ENCODE data around the gene PLXNB3. TPM values are rescaled to one million over a fixed set of nuclear protein-coding genes. Genes with fewer than 3 reads are reported as not detected.

PLXNB3 gene
- total RNA-seq (2014; rRNA removed; shearing (Covaris generic)), result 33.5 and 40.3 TPM in 2 replicates

DNA sequence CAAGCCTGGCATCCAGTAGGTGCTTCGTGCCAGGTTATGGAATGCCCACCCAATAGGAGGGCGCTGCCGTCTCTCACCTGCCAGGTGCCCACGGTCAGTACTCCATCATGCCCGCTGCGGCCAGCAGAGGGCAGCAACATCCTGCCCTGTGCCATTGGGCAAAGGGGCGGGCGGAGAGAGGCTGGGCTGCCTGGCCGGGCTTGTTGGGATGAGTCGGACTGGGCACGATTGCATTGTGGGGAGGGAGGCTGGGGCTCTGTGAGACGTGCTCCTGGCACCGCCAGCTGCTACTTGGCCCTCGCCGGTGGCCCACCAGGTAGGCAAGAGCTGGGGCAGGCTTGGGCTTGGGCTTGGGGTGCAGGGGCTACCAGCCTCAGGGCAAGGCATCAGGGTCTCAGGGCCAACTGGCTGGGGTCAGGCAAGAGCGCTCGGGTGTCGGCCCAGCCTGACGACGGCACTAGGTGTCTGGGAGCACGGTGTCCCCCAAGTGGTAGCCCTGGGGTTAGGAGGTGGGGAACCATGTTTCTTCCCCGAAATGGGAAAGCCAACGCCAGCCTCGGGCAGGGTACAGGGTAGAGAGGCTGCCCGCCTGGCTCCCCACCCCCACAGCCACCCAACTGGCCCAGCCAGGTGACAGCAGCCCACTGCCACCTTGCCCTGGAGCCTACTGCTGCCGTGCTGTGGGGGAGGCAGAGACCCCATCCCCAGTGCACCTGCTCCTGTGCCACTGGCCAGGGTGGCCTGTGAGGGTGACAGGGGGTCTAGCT, at the start of gene PLXNB3:
TSS of gene PLXNB3 (plus strand) at position 261 of the 767 bp plus-strand sequence. CDS start 1,287 bp downstream, outside the sequence.

DNA sequence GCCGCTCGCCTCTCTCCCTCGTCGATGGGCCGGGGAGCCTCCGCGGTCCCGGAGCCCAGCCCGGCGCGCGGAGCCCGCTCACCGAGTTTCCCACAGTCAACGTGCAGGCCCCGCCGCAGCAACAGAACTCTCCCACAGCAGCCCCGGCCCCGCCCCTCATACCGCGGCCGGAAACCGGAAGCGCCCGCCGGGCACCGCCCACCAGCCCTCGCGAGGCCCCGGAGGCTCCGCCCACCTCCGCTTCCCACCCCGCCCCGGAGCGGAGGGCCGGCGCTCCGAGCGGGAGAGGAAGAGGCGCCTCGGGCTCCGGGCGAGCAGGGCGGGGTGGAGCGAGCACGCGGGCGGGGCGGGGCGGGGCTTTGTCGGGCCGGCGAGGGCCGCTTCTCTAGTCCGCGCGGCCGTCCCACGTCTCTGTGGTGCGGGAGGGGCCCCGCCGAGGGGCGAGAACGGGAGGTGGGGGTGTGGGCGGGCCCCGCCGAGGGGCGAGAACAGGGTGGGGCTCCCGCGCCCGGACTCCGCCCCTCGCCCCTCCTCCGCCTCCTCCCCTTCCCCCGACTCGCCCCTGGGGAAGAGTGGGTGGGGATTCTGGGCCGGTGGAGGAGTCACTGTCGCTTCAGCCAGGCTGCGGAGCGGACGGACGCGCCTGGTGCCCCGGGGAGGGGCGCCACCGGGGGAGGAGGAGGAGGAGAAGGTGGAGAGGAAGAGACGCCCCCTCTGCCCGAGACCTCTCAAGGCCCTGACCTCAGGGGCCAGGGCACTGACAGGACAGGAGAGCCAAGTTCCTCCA, 39.6 kb upstream of the PLXNB3 start, which contains the start of the genes ABCD1 and BCAP31:
TSS of gene ABCD1 (plus strand) at position 605 of the 787 bp plus-strand sequence. CDS start 411 bp downstream, outside the sequence.
TSS of gene BCAP31 (minus strand) at position 136 of the 787 bp plus-strand sequence. CDS start 1,143 bp downstream, outside the sequence.

DNA sequence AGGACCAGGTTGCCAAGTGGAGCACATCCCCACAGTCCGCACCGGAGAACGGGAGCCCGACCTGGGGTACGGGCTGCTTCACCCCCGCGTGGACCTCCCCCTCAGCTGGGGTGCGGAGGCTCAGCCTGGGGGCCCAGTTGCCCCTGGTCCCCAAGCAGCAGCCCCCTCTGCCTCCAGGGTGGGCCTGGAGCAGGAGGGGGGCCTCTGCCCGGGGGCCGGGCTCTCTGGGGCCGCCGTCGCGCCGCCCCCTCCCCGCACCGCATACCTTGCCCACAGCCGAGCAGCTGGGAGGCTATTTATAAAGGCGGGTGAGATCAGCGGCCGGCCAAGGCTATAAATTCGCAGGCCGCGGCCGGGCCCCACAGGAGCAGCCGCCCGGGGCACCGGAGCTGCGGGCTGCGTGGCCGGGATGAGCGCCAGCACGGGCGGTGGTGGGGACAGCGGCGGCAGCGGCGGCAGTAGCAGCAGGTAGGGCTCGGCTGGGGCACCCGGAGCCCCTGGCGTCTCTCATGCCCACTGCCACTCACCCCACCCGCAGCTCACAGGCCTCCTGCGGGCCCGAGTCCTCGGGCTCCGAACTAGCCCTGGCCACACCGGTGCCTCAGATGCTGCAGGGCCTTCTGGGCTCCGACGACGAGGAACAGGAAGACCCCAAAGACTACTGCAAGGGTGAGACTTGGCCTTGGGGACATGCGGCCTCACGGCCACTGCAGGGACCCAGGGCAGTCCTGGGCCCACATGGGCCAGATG, 16.8 kb downstream of the PLXNB3 start, which contains the start of gene SRPK3:
TSS of gene SRPK3 (plus strand) at position 364 of the 750 bp plus-strand sequence. CDS start at position 410, 46 bp downstream.

DNA sequence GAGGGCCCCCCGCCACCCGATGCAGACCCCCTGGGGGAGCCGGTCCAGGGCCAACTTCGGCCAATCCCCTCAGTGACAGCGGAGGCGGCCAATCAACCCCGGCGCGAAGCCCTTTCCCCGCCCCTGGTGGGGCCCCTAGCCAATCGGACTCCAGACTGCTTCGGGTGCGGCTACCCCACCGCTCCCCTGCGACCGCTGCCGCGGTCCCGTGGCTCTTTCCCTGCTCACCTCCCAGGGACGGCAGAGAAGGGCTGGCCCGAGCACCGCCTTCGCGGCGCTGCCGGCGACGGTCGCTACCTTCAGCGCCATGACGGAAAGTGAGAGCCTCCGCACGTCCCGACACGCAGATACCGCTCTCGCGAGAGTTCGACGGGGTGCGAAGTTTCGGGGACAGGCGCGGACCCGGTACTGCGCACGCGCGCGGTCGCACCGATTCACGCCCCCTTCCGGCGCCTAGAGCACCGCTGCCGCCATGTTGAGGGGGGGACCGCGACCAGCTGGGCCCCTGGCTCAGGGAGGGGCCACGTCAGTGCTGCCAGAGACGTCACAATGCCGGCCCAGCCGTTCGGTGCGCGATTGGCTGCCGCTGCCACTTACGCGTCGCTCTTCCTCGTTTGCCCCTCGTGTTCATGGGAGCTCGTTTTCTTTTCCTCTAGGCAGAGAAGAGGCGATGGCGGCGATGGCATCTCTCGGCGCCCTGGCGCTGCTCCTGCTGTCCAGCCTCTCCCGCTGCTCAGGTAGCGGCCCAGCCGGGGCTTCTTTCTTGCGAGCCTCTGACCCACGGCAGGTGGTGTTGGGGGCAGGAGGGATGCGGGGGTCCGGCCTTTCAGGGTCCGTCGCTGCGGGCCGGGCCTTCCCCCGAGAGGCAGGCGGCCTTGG, 30.2 kb downstream of the PLXNB3 start, which contains the start of the genes IDH3G and SSR4:
TSS of gene IDH3G (minus strand) at position 358 of the 879 bp plus-strand sequence. CDS start at position 309, 49 bp downstream.
TSS of gene SSR4 (plus strand) at position 651 of the 879 bp plus-strand sequence. CDS start at position 671, 20 bp downstream.

Other genes with a start within 250 kb of the PLXNB3 start
- gene ATP2B3, start 246.6 kb upstream of the PLXNB3 start, total RNA-seq (2014; rRNA removed; shearing (Covaris generic)), result 0.08 TPM in 1 of 2 replicates, not detected in the other
- 48.6 and 55.8 TPM in 2 replicates for gene CCNQ, start 165.1 kb upstream of the PLXNB3 start, total RNA-seq (2014; rRNA removed; shearing (Covaris generic))
- 6.0 and 7.6 TPM in 2 replicates for gene DUSP9, start 117.0 kb upstream of the PLXNB3 start, total RNA-seq (2014; rRNA removed; shearing (Covaris generic))
- gene PNCK, start 90.4 kb upstream of the PLXNB3 start, total RNA-seq (2014; rRNA removed; shearing (Covaris generic)), result 0.61 and 2.5 TPM in 2 replicates
- 31.5 and 51.9 TPM in 2 replicates for gene SLC6A8, start 76.3 kb upstream of the PLXNB3 start, total RNA-seq (2014; rRNA removed; shearing (Covaris generic))
- gene BCAP31, start 39.9 kb upstream of the PLXNB3 start, total RNA-seq (2014; rRNA removed; shearing (Covaris generic)), result 215 and 221 TPM in 2 replicates
- 17.0 and 17.8 TPM in 2 replicates for gene ABCD1, start 39.4 kb upstream of the PLXNB3 start, total RNA-seq (2014; rRNA removed; shearing (Covaris generic))
- gene SRPK3, start 16.8 kb downstream of the PLXNB3 start, total RNA-seq (2014; rRNA removed; shearing (Covaris generic)), result 1.8 and 2.0 TPM in 2 replicates
- gene IDH3G, start 30.1 kb downstream of the PLXNB3 start, total RNA-seq (2014; rRNA removed; shearing (Covaris generic)), result 64.2 and 90.6 TPM in 2 replicates
- gene SSR4, start 30.4 kb downstream of the PLXNB3 start, total RNA-seq (2014; rRNA removed; shearing (Covaris generic)), result 153 and 178 TPM in 2 replicates
- gene PDZD4, start 66.3 kb downstream of the PLXNB3 start, total RNA-seq (2014; rRNA removed; shearing (Covaris generic)), result 2.8 and 5.4 TPM in 2 replicates
- gene L1CAM, start 121.9 kb downstream of the PLXNB3 start, total RNA-seq (2014; rRNA removed; shearing (Covaris generic)), result 41.7 and 45.7 TPM in 2 replicates
- 0.27 TPM in 1 of 2 replicates, not detected in the other for gene AVPR2, start 140.4 kb downstream of the PLXNB3 start, total RNA-seq (2014; rRNA removed; shearing (Covaris generic))
- 65.6 and 85.4 TPM in 2 replicates for gene ARHGAP4, start 162.0 kb downstream of the PLXNB3 start, total RNA-seq (2014; rRNA removed; shearing (Covaris generic))
- 140 and 164 TPM in 2 replicates for gene NAA10, start 170.8 kb downstream of the PLXNB3 start, total RNA-seq (2014; rRNA removed; shearing (Covaris generic))
- gene RENBP, start 180.4 kb downstream of the PLXNB3 start, total RNA-seq (2014; rRNA removed; shearing (Covaris generic)), result 0.23 and 1.1 TPM in 2 replicates
- 73.1 and 81.3 TPM in 2 replicates for gene HCFC1, start 207.6 kb downstream of the PLXNB3 start, total RNA-seq (2014; rRNA removed; shearing (Covaris generic))
- gene TMEM187, start 208.5 kb downstream of the PLXNB3 start, total RNA-seq (2014; rRNA removed; shearing (Covaris generic)), result 2.9 TPM in 2 replicates

Data from A375 (cell line).